Measurements from ENCODE around the gene OPCML.

OPCML gene

GRCh38 chr11:133306019-133306418, 226.3 kb downstream of the OPCML start:
- H3K27ac ChIP-seq (ENCODE audit: low read length), result no peak overlapping the region; the same call in 1 of the 2 replicates

GRCh38 chr11:133305208-133305956, 226.9 kb downstream of the OPCML start:
- H3K4me2 ChIP-seq (ENCODE audit: low read depth, low read length), result no peak overlapping the region
- no peaks in the 10 kb centered on the region for H3K9me3 ChIP-seq (replicated peaks; ENCODE audit: insufficient read depth, low read length)
- H3K79me2 ChIP-seq (ENCODE audit: low read length), result no peaks in the 10 kb centered on the region
- no peaks in the 10 kb centered on the region for H3K9me2 ChIP-seq (replicated peaks; ENCODE audit: insufficient read depth, low read length)
- H3F3A ChIP-seq (ENCODE audit: insufficient read depth, low read length), result no peaks in the 10 kb centered on the region
- H3K27me3 ChIP-seq (replicated peaks; ENCODE audit: insufficient read depth, low read length), result no peaks in the 10 kb centered on the region
- peaks cover 8% of the 10 kb centered on the region for H3K4me1 ChIP-seq (ENCODE audit: low read length)
- no peak overlapping the region for H3K9ac ChIP-seq (ENCODE audit: low read length)
- no peak for DNase-seq
- H3K36me3 ChIP-seq (replicated peaks; ENCODE audit: insufficient read depth, low read length), result no peaks in the 10 kb centered on the region
- TF ChIP-seq EZH2phosphoT487 (IDR thresholded peaks at IDR 0.05; ENCODE audit: low read length) (no peak), EZH2 (optimal IDR thresholded peaks at IDR 0.05; ENCODE audit: low read depth, low read length) (no peak), CTCF (IDR thresholded peaks at IDR 0.05; ENCODE audit: low read length) (no peak)
- no peak overlapping the region for H3K4me3 ChIP-seq (ENCODE audit: low read length)
- no peaks in the 10 kb centered on the region for H4K20me1 ChIP-seq (ENCODE audit: insufficient read depth, low read length)
- H2AFZ ChIP-seq (ENCODE audit: low read length), result no peak overlapping the region
- H3K27ac ChIP-seq (ENCODE audit: low read length), result no peak overlapping the region

More at GRCh38 chr11:133306019-133306418, 226.3 kb downstream of the OPCML start:
- DNase-seq, result peak; percentile 82
- H3F3A ChIP-seq (ENCODE audit: insufficient read depth, low read length), result no peaks in the 10 kb centered on the region
- no peaks in the 10 kb centered on the region for H3K27me3 ChIP-seq (replicated peaks; ENCODE audit: insufficient read depth, low read length)
- no peak overlapping the region for H3K9ac ChIP-seq (ENCODE audit: low read length)
- H3K4me3 ChIP-seq (ENCODE audit: low read length), result no peak overlapping the region
- no peak overlapping the region for H2AFZ ChIP-seq (ENCODE audit: low read length)
- no peaks in the 10 kb centered on the region for H4K20me1 ChIP-seq (ENCODE audit: insufficient read depth, low read length)
- no peak overlapping the region for H3K4me2 ChIP-seq (ENCODE audit: low read depth, low read length)
- no peaks in the 10 kb centered on the region for H3K36me3 ChIP-seq (replicated peaks; ENCODE audit: insufficient read depth, low read length)
- H3K4me1 ChIP-seq (ENCODE audit: low read length), result peaks cover 8% of the 10 kb centered on the region
- H3K9me3 ChIP-seq (replicated peaks; ENCODE audit: insufficient read depth, low read length), result no peaks in the 10 kb centered on the region
- TF ChIP-seq CTCF (IDR thresholded peaks at IDR 0.05; ENCODE audit: low read length) (no peak), EZH2phosphoT487 (IDR thresholded peaks at IDR 0.05; ENCODE audit: low read length) (no peak), EZH2 (optimal IDR thresholded peaks at IDR 0.05; ENCODE audit: low read depth, low read length) (no peak)
- H3K9me2 ChIP-seq (replicated peaks; ENCODE audit: insufficient read depth, low read length), result no peaks in the 10 kb centered on the region
- no peaks in the 10 kb centered on the region for H3K79me2 ChIP-seq (ENCODE audit: low read length)

GRCh38 chr11:133303262-133303661, 229.0 kb downstream of the OPCML start:
- H3K9me2 ChIP-seq (replicated peaks; ENCODE audit: insufficient read depth, low read length), result no peaks in the 10 kb centered on the region
- H3K36me3 ChIP-seq (replicated peaks; ENCODE audit: insufficient read depth, low read length), result no peaks in the 10 kb centered on the region
- no peaks in the 10 kb centered on the region for H3K27me3 ChIP-seq (replicated peaks; ENCODE audit: insufficient read depth, low read length)
- no peak overlapping the region for H3K4me3 ChIP-seq (ENCODE audit: low read length)
- no peak overlapping the region for H3K9ac ChIP-seq (ENCODE audit: low read length)
- peak overlapping the region; percentile 66 for H3K27ac ChIP-seq (ENCODE audit: low read length)
- H3K4me1 ChIP-seq (ENCODE audit: low read length), result peaks cover 8% of the 10 kb centered on the region
- no peaks in the 10 kb centered on the region for H3K9me3 ChIP-seq (replicated peaks; ENCODE audit: insufficient read depth, low read length)
- TF ChIP-seq EZH2 (optimal IDR thresholded peaks at IDR 0.05; ENCODE audit: low read depth, low read length) (no peak), CTCF (IDR thresholded peaks at IDR 0.05; ENCODE audit: low read length) (no peak), EZH2phosphoT487 (IDR thresholded peaks at IDR 0.05; ENCODE audit: low read length) (no peak)
- H3F3A ChIP-seq (ENCODE audit: insufficient read depth, low read length), result no peaks in the 10 kb centered on the region
- no peaks in the 10 kb centered on the region for H3K79me2 ChIP-seq (ENCODE audit: low read length)
- H2AFZ ChIP-seq (ENCODE audit: low read length), result no peak overlapping the region
- H4K20me1 ChIP-seq (ENCODE audit: insufficient read depth, low read length), result no peaks in the 10 kb centered on the region
- peak; percentile 89 for DNase-seq
- H3K4me2 ChIP-seq (ENCODE audit: low read depth, low read length), result 0 out of 2 replicates have a peak overlapping the region, but pooled peaks have one; percentile 8
